K562 (cell line): ENCODE measurements around the gene RAB3GAP2. TPM values are rescaled to one million over a fixed set of nuclear protein-coding genes. Genes with fewer than 3 reads are reported as not detected.

Experiments used
- CHAMP1 ChIP-seq: fragments of 450-650 bp; IDR thresholded peaks from 2 replicates; pipeline ENCODE4 v1.6.1; 2016; ENCODE audit warnings: mild to moderate bottlenecking
- DDX20 ChIP-seq: fragments of 450-650 bp; IDR thresholded peaks from 2 replicates; pipeline ENCODE4 v1.6.1; 2016; ENCODE audit warnings: missing genetic modification characterization, low read depth, mild to moderate bottlenecking, missing compliant biosample characterization, moderate library complexity
- DMBX1 ChIP-seq: fragments of 250-450 bp; sonication (Bioruptor Pico); IDR thresholded peaks from 2 replicates; pipeline ENCODE4 v1.8.0; 2022; ENCODE audit warnings: inconsistent platforms, mild to moderate bottlenecking, moderate library complexity, borderline replicate concordance
- FOXK1 ChIP-seq: sonication (generic); formaldehyde crosslinking; IDR thresholded peaks from 2 replicates; pipeline ENCODE4 v1.8.0; 2022; ENCODE audit warnings: missing genetic modification reagents, mild to moderate bottlenecking, borderline replicate concordance
- MTF1 ChIP-seq: fragments of 250-450 bp; sonication (Bioruptor Pico); IDR thresholded peaks from 2 replicates; pipeline ENCODE4 v1.9.0; 2021; ENCODE audit warnings: moderate library complexity, mild to moderate bottlenecking, inconsistent platforms, borderline replicate concordance
- MXD1 ChIP-seq: fragments of 250-450 bp; sonication (Bioruptor Pico); IDR thresholded peaks from 2 replicates; pipeline ENCODE4 v1.8.0; 2021; ENCODE audit warnings: borderline replicate concordance, mild to moderate bottlenecking, moderate library complexity; ENCODE audit not compliant: poor library complexity, severe bottlenecking
- NR3C1 ChIP-seq: sonication (generic); formaldehyde crosslinking; IDR thresholded peaks from 2 replicates; pipeline ENCODE4 v1.8.1; 2022; ENCODE audit warnings: missing genetic modification reagents
- PKNOX1 ChIP-seq: fragments of 450-650 bp; IDR thresholded peaks from 2 replicates; pipeline ENCODE4 v1.6.1; 2016
- POLR2G ChIP-seq: fragments of 200-400 bp; formaldehyde crosslinking; IDR thresholded peaks from 2 replicates; pipeline ENCODE4 v1.6.1; 2017; ENCODE audit warnings: low read depth, mild to moderate bottlenecking, antibody characterized with exemption, low read length, moderate library complexity
- PTBP1 ChIP-seq: fragments of 200-400 bp; formaldehyde crosslinking; IDR thresholded peaks from 2 replicates; pipeline ENCODE4 v1.6.1; 2017; ENCODE audit warnings: low read depth, low read length
- REST ChIP-seq, 2 experiments: fragments of 450-650 bp; formaldehyde crosslinking in 1 of 2; IDR thresholded peaks; 2 replicates each; pipeline versions ENCODE4 v1.4.0 to v1.6.1; 2014 to 2020; ENCODE audit warnings: mild to moderate bottlenecking in 2 of 2, borderline replicate concordance in 1 of 2, low read depth in 1 of 2
- SAP30 ChIP-seq: fragments of 200-600 bp; sonication (generic); IDR thresholded peaks from 2 replicates; pipeline ENCODE4 v1.6.1; 2012; ENCODE audit warnings: borderline replicate concordance, low read depth, mild to moderate bottlenecking, moderate library complexity, low read length, control low read depth, inconsistent platforms; ENCODE audit not compliant: insufficient read depth, poor library complexity, severe bottlenecking
- ZFX ChIP-seq: sonication (generic); formaldehyde crosslinking; IDR thresholded peaks from 2 replicates; pipeline ENCODE4 v1.8.0; 2022; ENCODE audit warnings: mild to moderate bottlenecking, missing genetic modification reagents, moderate library complexity
- ZNF217 ChIP-seq: sonication (generic); formaldehyde crosslinking; IDR thresholded peaks from 2 replicates; pipeline ENCODE4 v1.8.0; 2022; ENCODE audit warnings: mild to moderate bottlenecking, missing genetic modification reagents
- polyA plus RNA-seq, 8 experiments: library from polyadenylated mRNA; depleted of rRNA in 4 of 8; stranded (reverse) in 5 of 8; unstranded in 3 of 8; fragments of >200 nt; fragmentation: Nextera tagmentation in 2 of 8; fragmentation: Illumina TruSeq in 1 of 8; extraction: Ambion mirVana in 2 of 8; extraction: Trizol in 1 of 8; gene quantifications; 2 replicates each; pipeline versions ENCODE4 v1.2.1 to v1.2.3, GENCODE V29; 2011 to 2014; ENCODE audit warnings: inconsistent platforms in 1 of 8, missing spikeins in 1 of 8
- total RNA-seq, 7 experiments: library from RNA; depleted of rRNA in 6 of 7; stranded (reverse); fragments of >200 nt in 6 of 7; fragmentation: Illumina TruSeq in 2 of 7; extraction: Trizol in 2 of 7; gene quantifications; 2 replicates each; pipeline versions ENCODE4 v1.2.1 to v1.2.3, GENCODE V29; 2011 to 2021; ENCODE audit warnings: low replicate concordance in 1 of 7

The RAB3GAP2 gene
- total and polyA plus RNA-seq, 9 of the 15 experiments (the other 6 are each of a cell fraction or from before 2014, with no cell fraction given) = 14.1 to 69.1 (median 32.2) TPM

- no peak for TF ChIP-seq ZFX (CRISPR knock-in tag)
- TF ChIP-seq CHAMP1 = 0 out of 2 replicates have a peak, but pooled peaks have one; percentile 38
- TF ChIP-seq FOXK1 (CRISPR knock-in tag) = no peak
- TF ChIP-seq SAP30 = no peak
- TF ChIP-seq PTBP1 = no peak
- no peak for TF ChIP-seq DDX20 (tag)
- no peak for TF ChIP-seq MXD1 (CRISPR knock-in tag)
- TF ChIP-seq NR3C1 = no peak
- no peak for TF ChIP-seq POLR2G
- TF ChIP-seq DMBX1 = no peak
- TF ChIP-seq ZNF217 (CRISPR knock-in tag) = no peak
- TF ChIP-seq PKNOX1 = peak; percentile 25; the same call in 1 of the 2 replicates
- TF ChIP-seq REST (IDR thresholded peaks at IDR 0.05; ENCODE audit: borderline replicate concordance) = peak; percentile 60; the same call in 1 of the 2 replicates
- no peak for TF ChIP-seq REST (CRISPR knock-in tag; IDR thresholded peaks at IDR 0.05; ENCODE audit: low read depth)
- TF ChIP-seq MTF1 = no peak
Observed at GRCh38 chr1:220281159-220281574, 8.9 kb upstream of the RAB3GAP2 start (continued).
